SK-N-MC (cell line): ENCODE measurements around the gene PML.

Experiments
- EZH2 ChIP-seq: fragments of 200-600 bp; sonication (generic); IDR thresholded peaks from one replicate; pipeline ENCODE4 v1.6.1; 2017; ENCODE audit warnings: antibody characterized with exemption
- FOXP2 ChIP-seq: optimal IDR thresholded peaks from 2 replicates; pipeline ENCODE3; 2011; ENCODE audit warnings: mild to moderate bottlenecking, moderate library complexity; ENCODE audit not compliant: insufficient read depth; ENCODE audit errors: extremely low read length, control extremely low read depth
- POLR2AphosphoS5 ChIP-seq: IDR thresholded peaks from 2 replicates; pipeline ENCODE4 v1.6.1; 2012; ENCODE audit warnings: mild to moderate bottlenecking, low read depth, low read length, borderline replicate concordance

DNA sequence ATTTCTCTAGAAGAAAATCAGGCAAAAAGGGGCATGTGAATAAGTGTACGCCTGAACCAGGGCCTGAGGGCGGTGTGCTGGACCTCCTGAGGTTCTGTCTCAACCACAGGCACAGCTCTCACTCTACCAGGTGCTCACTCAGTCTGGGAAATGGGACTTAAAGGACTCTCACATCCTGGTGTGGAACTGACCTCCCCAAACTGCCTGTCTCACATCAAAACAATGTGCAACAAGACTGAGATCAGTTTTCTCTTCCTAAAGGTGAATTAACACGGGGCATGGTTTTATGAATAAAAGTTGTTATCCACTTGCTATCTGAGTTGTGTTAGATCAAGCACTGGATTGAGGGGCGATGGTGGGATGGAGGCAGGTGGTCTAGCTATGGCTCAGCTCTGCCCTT, 7.3 kb upstream of the PML start:
- no peak for TF ChIP-seq EZH2
- TF ChIP-seq POLR2AphosphoS5: no peak
- TF ChIP-seq FOXP2: no peak
